ENCODE results near the gene OLIG1. TPM values are rescaled to one million over a fixed set of nuclear protein-coding genes. Genes with fewer than 3 reads are reported as not detected.

The OLIG1 gene
- total RNA-seq, 1 donor: not detected

DNA sequence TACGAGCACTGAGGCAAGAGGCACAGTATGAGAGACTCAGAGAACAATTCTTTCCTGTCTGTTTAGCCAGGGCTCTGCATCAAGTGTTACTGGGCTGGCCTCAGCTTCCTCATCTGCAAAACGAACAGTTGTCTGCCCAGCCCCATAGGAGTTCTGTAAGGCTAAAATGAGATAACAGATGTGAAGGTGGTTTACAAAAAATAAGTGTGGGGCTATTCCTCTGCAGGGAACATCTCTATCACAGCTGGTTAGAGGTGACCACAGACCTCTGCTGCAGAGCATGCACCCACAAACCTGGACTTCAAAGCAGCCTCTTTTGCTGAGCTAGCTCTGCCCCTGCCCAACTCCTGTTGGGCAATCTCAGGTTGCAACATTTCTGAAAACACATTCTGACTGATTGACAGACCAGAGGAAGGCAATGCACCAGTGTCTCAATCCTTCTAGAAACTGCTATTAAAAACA lies 10.5 kb upstream of the OLIG1 start:
- no peaks in the 10 kb centered on the region for H3K9me3 ChIP-seq (ENCODE audit: low read depth, low read length)

GRCh38 chr21:33061233-33061632 lies 8.7 kb upstream of the OLIG1 start:
- DNase-seq (ENCODE audit: insufficient read length, low spot score, missing footprints): no peak
- peaks cover 55% of the 10 kb centered on the region for H3K27me3 ChIP-seq (ENCODE audit: insufficient read depth, low read length)
- H3K4me3 ChIP-seq (ENCODE audit: insufficient read depth, low read length): no peak overlapping the region

More for the DNA sequence above, 10.5 kb upstream of the OLIG1 start:
- DNase-seq (ENCODE audit: insufficient read length, low spot score, missing footprints): no peak
- Histone ChIP-seq H3K27me3 (ENCODE audit: insufficient read depth, low read length) (peaks cover 50% of the 10 kb centered on the region), H3K4me3 (ENCODE audit: insufficient read depth, low read length) (no peak overlapping the region), H3K27ac (ENCODE audit: low read depth, low read length) (no peak overlapping the region), H4K20me1 (ENCODE audit: insufficient read depth, low read length) (no peaks in the 10 kb centered on the region), H2AFZ (ENCODE audit: low read length) (no peak overlapping the region), H3K36me3 (ENCODE audit: insufficient read depth, low read length) (no peaks in the 10 kb centered on the region), H3K4me1 (ENCODE audit: insufficient read depth, low read length) (no peaks in the 10 kb centered on the region), H3K79me2 (ENCODE audit: insufficient read depth, low read length) (no peaks in the 10 kb centered on the region), H3K4me2 (ENCODE audit: insufficient read depth, low read length) (no peak overlapping the region)
- TF ChIP-seq CTCF (IDR thresholded peaks at IDR 0.05; ENCODE audit: extremely low read depth, low read depth, low read length): no peak

DNA sequence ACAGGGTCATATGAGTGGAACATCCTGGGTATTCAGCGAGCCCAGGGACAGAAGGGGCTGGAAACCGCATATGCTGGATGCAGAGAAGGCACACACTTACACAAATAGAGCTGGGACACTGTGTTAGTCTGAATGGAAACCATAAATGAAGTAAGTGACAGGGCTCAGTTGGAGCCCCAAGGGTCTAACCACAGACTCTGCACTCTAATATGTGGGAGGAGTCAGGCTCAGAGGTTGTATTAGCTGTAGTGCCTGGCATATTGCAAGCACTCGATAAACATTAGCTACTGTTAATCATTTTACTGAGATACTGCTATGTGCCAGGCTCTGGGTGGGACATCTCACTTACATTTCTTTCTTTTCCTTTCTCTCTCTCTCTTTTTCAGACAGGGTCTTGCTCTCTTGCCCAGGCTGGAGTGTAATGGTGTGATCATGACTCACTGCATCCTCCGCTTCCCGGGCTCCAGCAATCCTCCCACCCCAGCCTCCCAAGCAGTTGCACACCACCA lies 6.5 kb upstream of the OLIG1 start:
- no peaks in the 10 kb centered on the region for H3K4me1 ChIP-seq (ENCODE audit: insufficient read depth, low read length)
- peaks cover 69% of the 10 kb centered on the region for H3K27me3 ChIP-seq (ENCODE audit: insufficient read depth, low read length)
- H3K36me3 ChIP-seq (ENCODE audit: insufficient read depth, low read length): no peaks in the 10 kb centered on the region
- no peak overlapping the region for H3K27ac ChIP-seq (ENCODE audit: low read depth, low read length)
- DNase-seq (ENCODE audit: insufficient read length, low spot score, missing footprints): no peak
- no peaks in the 10 kb centered on the region for H4K20me1 ChIP-seq (ENCODE audit: insufficient read depth, low read length)
- no peak overlapping the region for H3K4me3 ChIP-seq (ENCODE audit: insufficient read depth, low read length)
- no peaks in the 10 kb centered on the region for H3K79me2 ChIP-seq (ENCODE audit: insufficient read depth, low read length)
- H3K4me2 ChIP-seq (ENCODE audit: insufficient read depth, low read length): no peak overlapping the region
- no peak for TF ChIP-seq CTCF (IDR thresholded peaks at IDR 0.05; ENCODE audit: extremely low read depth, low read depth, low read length)
- no peaks in the 10 kb centered on the region for H3K9me3 ChIP-seq (ENCODE audit: low read depth, low read length)
- no peak overlapping the region for H2AFZ ChIP-seq (ENCODE audit: low read length)

More at GRCh38 chr21:33061233-33061632, 8.7 kb upstream of the OLIG1 start:
- H3K79me2 ChIP-seq (ENCODE audit: insufficient read depth, low read length): no peaks in the 10 kb centered on the region
- no peaks in the 10 kb centered on the region for H3K4me1 ChIP-seq (ENCODE audit: insufficient read depth, low read length)
- no peak for TF ChIP-seq CTCF (IDR thresholded peaks at IDR 0.05; ENCODE audit: extremely low read depth, low read depth, low read length)
- H3K9me3 ChIP-seq (ENCODE audit: low read depth, low read length): no peaks in the 10 kb centered on the region
- H4K20me1 ChIP-seq (ENCODE audit: insufficient read depth, low read length): no peaks in the 10 kb centered on the region
- no peak overlapping the region for H3K27ac ChIP-seq (ENCODE audit: low read depth, low read length)
- no peaks in the 10 kb centered on the region for H3K36me3 ChIP-seq (ENCODE audit: insufficient read depth, low read length)
- no peak overlapping the region for H3K4me2 ChIP-seq (ENCODE audit: insufficient read depth, low read length)
- no peak overlapping the region for H2AFZ ChIP-seq (ENCODE audit: low read length)

GRCh38 chr21:33063907-33064622 lies 5.9 kb upstream of the OLIG1 start:
- no peak overlapping the region for H3K4me3 ChIP-seq (ENCODE audit: insufficient read depth, low read length)
- H3K9me3 ChIP-seq (ENCODE audit: low read depth, low read length): peaks cover 1% of the 10 kb centered on the region
- H3K27me3 ChIP-seq (ENCODE audit: insufficient read depth, low read length): peaks cover 73% of the 10 kb centered on the region
- no peak overlapping the region for H2AFZ ChIP-seq (ENCODE audit: low read length)
- TF ChIP-seq CTCF (IDR thresholded peaks at IDR 0.05; ENCODE audit: extremely low read depth, low read depth, low read length): no peak
- H3K4me2 ChIP-seq (ENCODE audit: insufficient read depth, low read length): no peak overlapping the region
- no peaks in the 10 kb centered on the region for H3K79me2 ChIP-seq (ENCODE audit: insufficient read depth, low read length)
- no peaks in the 10 kb centered on the region for H4K20me1 ChIP-seq (ENCODE audit: insufficient read depth, low read length)
- no peaks in the 10 kb centered on the region for H3K36me3 ChIP-seq (ENCODE audit: insufficient read depth, low read length)
- no peaks in the 10 kb centered on the region for H3K4me1 ChIP-seq (ENCODE audit: insufficient read depth, low read length)
- H3K27ac ChIP-seq (ENCODE audit: low read depth, low read length): no peak overlapping the region
- no peak for DNase-seq (ENCODE audit: insufficient read length, low spot score, missing footprints)

Measured in osteoblast (primary cell).